ENCODE results near the gene EEFSEC.

EEFSEC gene

GRCh38 chr3:128153156-128154041 lies at the start of gene EEFSEC:
EEFSEC (plus strand) TSS chr3:128153481; CDS start chr3:128153508, 27 bp downstream.
- DNase-seq: peak; percentile 89

DNA sequence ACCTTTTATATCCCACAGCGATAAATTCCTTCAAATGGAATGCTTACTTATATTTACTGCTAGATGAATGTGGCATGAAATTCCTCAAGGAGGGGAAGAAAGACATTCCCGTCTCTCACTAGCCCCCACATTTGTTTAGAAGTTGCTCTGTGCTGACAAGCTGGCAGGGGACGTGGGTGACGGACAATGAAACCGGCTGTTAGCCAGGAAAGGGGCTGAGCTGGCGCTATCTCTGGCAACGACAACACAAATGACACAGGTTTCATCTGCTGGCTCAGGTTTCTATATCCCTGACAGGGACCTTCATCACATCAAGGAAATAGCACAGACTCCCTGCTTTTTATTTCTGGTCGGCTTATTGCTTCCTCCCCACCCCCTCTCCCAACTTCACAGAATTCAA lies 45.4 kb upstream of the EEFSEC start:
- DNase-seq: no peak

GRCh38 chr3:128111147-128111546 lies 42.1 kb upstream of the EEFSEC start:
- no peak for DNase-seq

DNA sequence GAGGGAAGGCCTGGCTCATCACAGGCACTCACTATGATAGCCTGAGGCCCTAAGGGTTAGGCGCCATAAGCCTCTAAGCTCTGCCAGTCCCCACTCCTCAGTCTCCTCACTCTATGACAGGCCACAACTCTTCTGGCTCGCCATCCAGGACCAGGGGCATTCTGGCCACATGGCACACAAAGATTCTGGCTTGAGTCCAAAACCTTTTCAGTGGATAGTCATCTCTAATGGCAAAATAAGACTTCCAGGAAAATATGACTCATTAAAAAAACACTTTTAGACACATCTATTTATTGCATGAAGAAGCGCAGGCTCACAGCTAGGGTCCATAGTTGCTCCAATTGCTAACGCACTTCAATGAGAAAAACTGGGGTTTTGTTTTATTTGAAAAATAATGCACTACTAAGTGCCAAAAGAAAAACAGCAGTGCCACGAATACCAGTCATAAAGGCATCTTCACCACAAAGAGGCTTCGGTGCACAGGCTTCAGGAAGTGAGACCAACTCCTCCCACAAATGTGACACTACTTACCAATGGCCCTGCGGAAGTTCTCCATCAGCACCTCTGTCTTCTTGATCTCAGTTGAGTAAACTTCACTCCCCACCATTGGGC lies 40.8 kb upstream of the EEFSEC start:
- DNase-seq: no peak

GRCh38 chr3:128113817-128114794 lies 39.2 kb upstream of the EEFSEC start:
- DNase-seq: no peak

DNA sequence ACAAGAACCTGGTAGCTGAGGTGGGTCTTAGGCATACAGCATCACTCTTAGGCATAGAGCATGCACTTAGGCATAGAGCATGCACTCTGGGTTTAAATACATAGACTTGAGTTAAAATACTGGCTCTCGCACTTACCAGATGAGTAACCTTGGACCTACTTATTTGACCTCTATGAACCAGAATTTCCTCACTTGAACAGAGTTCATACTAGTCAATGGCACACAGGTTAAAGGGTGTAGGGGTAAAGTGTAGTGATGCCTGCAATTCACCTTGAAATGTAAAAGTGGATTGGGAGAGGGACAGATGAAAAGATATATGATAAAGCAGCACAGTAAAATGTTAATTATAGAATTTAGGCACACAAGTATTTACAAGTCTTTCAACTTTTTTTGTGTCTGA lies 31.3 kb upstream of the EEFSEC start:
- no peak for DNase-seq

GRCh38 chr3:128123156-128123537 lies 30.1 kb upstream of the EEFSEC start:
- DNase-seq: no peak

DNA sequence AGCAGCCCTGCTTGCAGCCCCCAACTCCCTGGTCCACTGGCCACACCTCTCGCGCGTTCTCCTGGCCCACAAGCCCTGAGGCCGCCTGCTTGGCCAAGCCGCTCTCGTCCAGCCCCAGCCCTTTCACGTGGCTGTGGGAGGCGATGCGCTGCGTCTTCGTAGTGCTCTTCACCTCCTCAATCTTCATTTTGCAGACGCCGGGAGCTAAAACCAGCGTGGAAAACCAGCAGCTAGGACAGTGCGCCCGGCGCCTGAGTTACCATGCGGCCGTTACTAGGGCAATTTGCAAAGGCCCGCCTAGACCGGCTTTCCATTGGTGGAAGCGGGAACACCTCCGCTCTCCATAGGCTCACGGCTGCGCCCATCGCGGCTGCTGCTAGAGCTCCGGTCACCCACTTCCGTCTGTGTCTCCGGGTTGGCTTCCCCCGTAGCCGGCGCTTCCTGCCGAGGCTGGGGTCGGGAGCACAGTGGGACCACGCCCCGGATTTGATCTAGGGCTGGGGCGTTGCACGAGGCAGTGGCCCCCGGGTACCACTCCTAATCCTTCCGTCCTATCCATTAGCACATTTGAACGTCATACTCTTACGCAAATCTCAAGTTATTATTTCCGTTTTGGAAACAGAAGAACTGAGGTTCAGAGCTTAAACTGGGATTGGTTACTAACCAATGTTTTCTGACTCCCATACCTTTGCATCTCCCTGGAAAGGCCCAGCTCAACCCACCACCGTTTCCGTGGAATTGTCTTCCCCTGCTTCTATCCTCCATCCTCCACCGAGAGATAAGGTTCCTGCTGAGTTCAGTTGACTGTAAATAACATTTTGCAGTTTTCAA lies 29.5 kb upstream of the EEFSEC start, which contains the start of gene RUVBL1:
Gene RUVBL1, minus strand, starts transcription at position 275 of the 831 bp plus-strand sequence. Its CDS starts 88 bp downstream, at position 187.
- DNase-seq: peak; percentile 98

GRCh38 chr3:128127236-128127635 lies 26.0 kb upstream of the EEFSEC start:
- no peak for DNase-seq

GRCh38 chr3:128128251-128128650 lies 25.0 kb upstream of the EEFSEC start:
- DNase-seq: no peak

DNA sequence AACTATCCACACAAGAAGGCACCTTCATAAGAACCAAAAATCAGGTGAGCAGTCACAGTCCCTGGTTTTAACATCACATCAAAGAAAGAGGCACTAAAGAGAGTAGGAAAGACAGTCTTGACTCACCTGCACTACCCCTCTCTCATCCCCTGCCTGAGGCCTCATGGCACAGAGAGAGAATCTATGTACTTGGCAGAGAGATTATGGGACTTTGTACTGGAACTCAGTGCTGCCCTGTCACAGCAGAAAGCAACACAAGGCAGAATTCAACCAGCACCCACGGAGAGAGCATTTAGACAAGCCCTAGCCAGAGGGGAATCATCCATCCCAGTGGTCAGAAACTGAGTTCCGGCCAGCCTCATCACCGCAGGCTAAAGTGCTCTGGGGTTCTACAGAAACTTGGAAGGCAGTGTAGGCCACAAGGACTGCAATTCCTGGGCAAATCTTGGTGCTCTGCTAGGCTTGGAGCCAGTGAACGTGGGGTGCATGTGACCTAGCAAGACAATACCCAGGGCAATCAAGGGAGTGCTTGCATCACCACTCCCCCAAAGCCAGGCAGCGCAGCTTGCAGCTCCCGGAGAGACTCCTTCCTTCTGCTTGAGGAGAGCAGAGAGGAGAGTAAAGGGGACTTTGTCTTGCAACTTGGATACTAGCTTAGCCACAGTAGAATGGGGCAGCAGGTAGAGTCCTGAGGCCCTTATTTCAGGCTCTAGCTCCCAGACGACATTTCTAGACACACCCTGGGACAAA lies 21.2 kb upstream of the EEFSEC start:
- DNase-seq: no peak

GRCh38 chr3:128133273-128133883 lies 19.9 kb upstream of the EEFSEC start:
- no peak for DNase-seq

GRCh38 chr3:128143496-128143895 lies 9.8 kb upstream of the EEFSEC start:
- DNase-seq: no peak

- DNase-seq: no peak
Observed at GRCh38 chr3:128144512-128145187, 8.6 kb upstream of the EEFSEC start.

DNA sequence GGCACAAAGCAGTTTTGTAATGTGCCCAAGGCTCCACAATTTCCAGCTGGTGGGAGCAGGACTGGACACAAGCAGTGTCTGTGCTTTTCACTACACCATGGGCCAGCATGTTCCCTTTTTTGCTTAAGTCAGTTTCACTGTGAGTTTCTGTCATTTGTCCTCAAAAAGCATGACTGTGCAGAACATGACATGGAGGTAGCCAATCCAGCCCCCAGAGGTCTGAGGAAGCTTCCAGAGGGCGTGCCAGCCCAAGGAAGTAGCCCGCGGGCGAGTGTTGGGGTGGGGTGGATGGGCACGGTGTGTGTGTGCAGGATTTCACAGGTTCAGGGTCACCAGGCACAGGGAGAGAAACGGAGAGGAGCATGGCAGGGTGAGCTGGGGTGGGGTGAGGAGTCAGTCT lies 8.0 kb upstream of the EEFSEC start:
- DNase-seq: no peak

DNA sequence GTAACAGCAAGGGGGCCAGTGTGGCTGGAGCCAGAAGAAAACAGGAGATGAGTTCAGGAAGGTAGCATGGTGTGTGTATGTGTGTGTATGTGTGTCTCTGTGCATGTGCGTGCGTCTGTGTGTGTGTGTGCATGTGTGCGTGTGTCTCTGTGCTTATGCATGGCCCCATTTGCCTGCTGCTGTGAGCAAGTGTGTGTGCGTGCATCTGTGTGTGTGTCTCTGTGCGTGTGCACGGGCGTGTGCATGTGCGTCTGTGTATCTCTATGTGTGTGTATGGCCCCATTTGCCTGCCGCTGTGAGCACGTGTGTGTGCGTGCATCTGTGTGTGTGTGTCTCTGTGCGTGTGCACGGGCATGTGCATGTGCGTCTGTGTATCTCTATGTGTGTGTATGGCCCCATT lies 7.1 kb upstream of the EEFSEC start:
- DNase-seq: no peak

DNA sequence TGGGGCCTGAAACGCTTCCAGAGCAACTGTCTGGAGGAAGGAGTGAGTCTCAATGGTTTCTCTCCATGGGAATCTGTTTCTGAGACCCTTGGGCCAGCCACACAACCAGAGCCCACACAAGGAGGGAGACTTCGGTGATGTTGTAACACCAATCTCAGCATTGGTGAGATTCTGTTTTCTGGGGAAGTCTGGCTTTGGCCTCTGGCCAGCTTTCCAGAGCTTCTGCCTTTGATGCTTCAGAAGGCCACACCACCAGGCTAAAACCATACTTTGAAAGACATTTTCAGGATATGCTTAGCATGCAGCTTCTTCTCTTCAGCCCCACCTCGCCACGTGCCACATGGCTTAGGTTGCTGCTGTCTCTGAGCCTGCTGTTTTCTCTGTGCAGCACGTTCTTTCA lies 3.6 kb upstream of the EEFSEC start:
- no peak for DNase-seq

- DNase-seq: no peak
Observed at GRCh38 chr3:128151758-128152274, 1.5 kb upstream of the EEFSEC start.

DNA sequence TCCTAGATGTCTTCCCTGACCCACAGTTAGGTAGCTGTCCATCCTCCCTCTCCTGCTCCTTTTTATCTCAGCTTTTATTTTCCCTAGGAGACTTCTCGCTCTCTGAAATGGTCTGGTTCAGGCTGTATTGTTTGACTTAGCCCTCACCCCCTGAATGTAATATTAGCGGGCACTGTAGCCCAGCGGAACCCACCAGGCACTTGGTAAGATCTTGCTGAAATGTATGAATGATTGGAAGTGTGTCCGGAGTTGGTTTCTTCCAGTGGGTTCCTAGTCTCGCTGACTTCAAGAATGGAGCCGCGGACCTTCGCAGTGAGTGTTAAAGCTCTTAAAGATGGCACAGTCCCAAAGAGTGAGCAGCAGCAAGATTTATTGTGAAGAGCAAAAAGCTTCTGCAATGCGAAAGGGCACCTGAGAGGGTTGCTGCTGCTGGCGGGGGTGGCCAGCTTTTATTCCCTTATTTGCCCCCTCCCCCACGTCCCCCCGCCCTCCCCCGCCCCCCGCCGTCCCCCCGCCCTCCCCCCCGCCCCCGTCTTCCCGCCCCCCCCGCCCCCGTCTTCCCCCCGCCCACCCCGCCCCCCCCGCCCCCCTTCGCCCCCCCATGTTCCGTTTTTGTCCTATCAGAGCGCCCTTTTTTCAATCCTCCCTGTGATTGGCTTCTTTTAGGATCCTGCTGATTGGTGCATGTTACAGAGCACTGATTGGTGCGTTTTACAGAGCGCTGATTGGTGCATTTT lies 694 bp upstream of the EEFSEC start:
- DNase-seq: no peak

Data from retina (tissue), 1 donor.